GM21723 (cell line): Measurements from ENCODE around the gene IMMT.
"Not testable (repeated sequence)": the region's sequence is repeated elsewhere in the genome, so short reads cannot be mapped to it uniquely, and the experiment has no call there.

ENCODE experiments used
- ATAC-seq: cut with Tn5 transposase; IDR thresholded peaks from one replicate; pipeline ENCODE4 v1.9.1; 2021; ENCODE audit warnings: mild to moderate bottlenecking, moderate library complexity; ENCODE audit not compliant: unreplicated experiment

The IMMT gene

GRCh38 chr2:86202336-86202692 is 7.1 kb upstream of the IMMT start:
- no peak for ATAC-seq

GRCh38 chr2:86201671-86202335 is 6.5 kb upstream of the IMMT start:
- no peak for ATAC-seq

- ATAC-seq: not testable (repeated sequence)
Measured at GRCh38 chr2:86200564-86200963, 5.3 kb upstream of the IMMT start.

GRCh38 chr2:86199834-86200177 is 4.5 kb upstream of the IMMT start:
- ATAC-seq: no peak

- no peak for ATAC-seq
Measured at GRCh38 chr2:86195808-86196387, 636 bp upstream of the IMMT start.

GRCh38 chr2:86194751-86195054 is 559 bp downstream of the IMMT start:
- no peak for ATAC-seq

- ATAC-seq: no peak
Measured at GRCh38 chr2:86193901-86194567, 1.2 kb downstream of the IMMT start.

- no peak for ATAC-seq
Measured at GRCh38 chr2:86189782-86190416, 5.4 kb downstream of the IMMT start.

- ATAC-seq: no peak
Measured at GRCh38 chr2:86186431-86186830, 8.8 kb downstream of the IMMT start.

- ATAC-seq: no peak
Measured at GRCh38 chr2:86185517-86186212, 9.6 kb downstream of the IMMT start.

- no peak for ATAC-seq
Measured at GRCh38 chr2:86176597-86176996, 18.7 kb downstream of the IMMT start.

GRCh38 chr2:86175828-86176227 is 19.4 kb downstream of the IMMT start:
- ATAC-seq: no peak

GRCh38 chr2:86174445-86174844 is 20.8 kb downstream of the IMMT start:
- ATAC-seq: no peak

- ATAC-seq: no peak
Measured at GRCh38 chr2:86172610-86173009, 22.7 kb downstream of the IMMT start.

- no peak for ATAC-seq
Measured at GRCh38 chr2:86171295-86171694, 24.0 kb downstream of the IMMT start.

- no peak for ATAC-seq
Measured at GRCh38 chr2:86170449-86170848, 24.8 kb downstream of the IMMT start.

- no peak for ATAC-seq
Measured at GRCh38 chr2:86160156-86160952, 34.9 kb downstream of the IMMT start.

GRCh38 chr2:86158286-86158685 is 37.0 kb downstream of the IMMT start:
- ATAC-seq: no peak

- no peak for ATAC-seq
Measured at GRCh38 chr2:86157009-86157556, 38.2 kb downstream of the IMMT start.

GRCh38 chr2:86150502-86150901 is 44.8 kb downstream of the IMMT start:
- ATAC-seq: no peak

- ATAC-seq: no peak
Measured at GRCh38 chr2:86147793-86148192, 47.5 kb downstream of the IMMT start.
